Stimulated activated CD4-positive, alpha-beta T cell treated with anti-CD3 and anti-CD28 coated beads, Interleukin-12 subunit alpha, Interleukin-12 subunit beta, amount 100 ng/mL, for 24 hours (primary cell): ENCODE results near the gene DOCK9.

ENCODE experiments used
- DNase-seq, 2 experiments: peaks; one replicate each; pipeline ENCODE4 v3.0.0-alpha.2; 2020; ENCODE audit warnings: low read depth in 2 of 2

The DOCK9 gene

GRCh38 chr13:98888222-98888889 lies 89.5 kb downstream of the DOCK9 start:
- no peak for DNase-seq

- no peak for DNase-seq
These were observed 91.2 kb downstream of the DOCK9 start for GRCh38 chr13:98886587-98887230.

GRCh38 chr13:98885600-98885999 lies 92.3 kb downstream of the DOCK9 start:
- DNase-seq = no peak

- no peak for DNase-seq
These were observed 93.9 kb downstream of the DOCK9 start for GRCh38 chr13:98883998-98884397.

- DNase-seq = no peak
These were observed 96.5 kb downstream of the DOCK9 start for GRCh38 chr13:98881390-98881789.

- no peak for DNase-seq
These were observed 97.2 kb downstream of the DOCK9 start for GRCh38 chr13:98880677-98881076.

- DNase-seq = no peak
These were observed 97.9 kb downstream of the DOCK9 start for GRCh38 chr13:98879957-98880356.

- no peak for DNase-seq
These were observed 98.7 kb downstream of the DOCK9 start for GRCh38 chr13:98879127-98879520.

GRCh38 chr13:98878486-98879126 lies 99.3 kb downstream of the DOCK9 start:
- DNase-seq = no peak

- no peak for DNase-seq
These were observed 99.9 kb downstream of the DOCK9 start for GRCh38 chr13:98877936-98878335.

GRCh38 chr13:98877466-98877865 lies 100.4 kb downstream of the DOCK9 start:
- DNase-seq = no peak

GRCh38 chr13:98875146-98875729 lies 102.6 kb downstream of the DOCK9 start:
- DNase-seq = no peak

GRCh38 chr13:98874029-98874397 lies 103.9 kb downstream of the DOCK9 start:
- no peak for DNase-seq

- DNase-seq = no peak
These were observed 104.4 kb downstream of the DOCK9 start for GRCh38 chr13:98873377-98874028.

- no peak for DNase-seq
These were observed 106.1 kb downstream of the DOCK9 start for GRCh38 chr13:98871727-98872126.

- DNase-seq = no peak
These were observed 108.3 kb downstream of the DOCK9 start for GRCh38 chr13:98869408-98870090.

- no peak for DNase-seq
These were observed 108.9 kb downstream of the DOCK9 start for GRCh38 chr13:98868932-98869331.

GRCh38 chr13:98866882-98867281 lies 111.0 kb downstream of the DOCK9 start:
- no peak for DNase-seq

GRCh38 chr13:98860491-98860890 lies 117.4 kb downstream of the DOCK9 start:
- no peak for DNase-seq

GRCh38 chr13:98858191-98858590 lies 119.7 kb downstream of the DOCK9 start:
- DNase-seq = no peak

- DNase-seq = no peak
These were observed 120.9 kb downstream of the DOCK9 start for GRCh38 chr13:98856983-98857382.

GRCh38 chr13:98854448-98854847 lies 123.4 kb downstream of the DOCK9 start:
- no peak for DNase-seq
